ENCODE data around the gene MID2.

DNA sequence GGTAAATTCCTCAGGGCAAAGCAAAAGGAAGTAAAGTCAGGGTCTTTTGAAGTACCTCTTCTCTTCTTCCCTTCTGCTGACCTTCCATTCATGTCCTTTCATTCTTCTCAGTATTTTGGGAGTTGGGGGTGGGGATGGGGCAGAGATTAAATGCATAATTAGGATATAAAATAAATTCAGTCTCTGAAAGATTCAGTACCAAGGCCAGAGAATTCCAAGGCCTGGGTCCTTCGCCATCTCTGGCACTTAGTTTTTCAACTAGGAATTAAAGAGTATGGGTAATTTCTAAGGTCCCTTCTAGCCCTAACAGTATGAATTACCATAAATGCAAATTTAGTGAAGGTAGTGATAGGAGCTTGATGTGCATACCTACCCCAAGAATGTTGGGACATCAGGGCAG, 108.6 kb downstream of the MID2 start:
- TF ChIP-seq, protein P1, sequence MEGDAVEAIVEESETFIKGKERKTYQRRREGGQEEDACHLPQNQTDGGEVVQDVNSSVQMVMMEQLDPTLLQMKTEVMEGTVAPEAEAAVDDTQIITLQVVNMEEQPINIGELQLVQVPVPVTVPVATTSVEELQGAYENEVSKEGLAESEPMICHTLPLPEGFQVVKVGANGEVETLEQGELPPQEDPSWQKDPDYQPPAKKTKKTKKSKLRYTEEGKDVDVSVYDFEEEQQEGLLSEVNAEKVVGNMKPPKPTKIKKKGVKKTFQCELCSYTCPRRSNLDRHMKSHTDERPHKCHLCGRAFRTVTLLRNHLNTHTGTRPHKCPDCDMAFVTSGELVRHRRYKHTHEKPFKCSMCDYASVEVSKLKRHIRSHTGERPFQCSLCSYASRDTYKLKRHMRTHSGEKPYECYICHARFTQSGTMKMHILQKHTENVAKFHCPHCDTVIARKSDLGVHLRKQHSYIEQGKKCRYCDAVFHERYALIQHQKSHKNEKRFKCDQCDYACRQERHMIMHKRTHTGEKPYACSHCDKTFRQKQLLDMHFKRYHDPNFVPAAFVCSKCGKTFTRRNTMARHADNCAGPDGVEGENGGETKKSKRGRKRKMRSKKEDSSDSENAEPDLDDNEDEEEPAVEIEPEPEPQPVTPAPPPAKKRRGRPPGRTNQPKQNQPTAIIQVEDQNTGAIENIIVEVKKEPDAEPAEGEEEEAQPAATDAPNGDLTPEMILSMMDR (conservative IDR thresholded peaks at IDR 0.05; ENCODE audit: low read depth, low read length): no peak
- TF ChIP-seq EZH2 (IDR thresholded peaks at IDR 0.05; ENCODE audit: borderline replicate concordance, low read depth, low read length, poor library complexity, severe bottlenecking): no peak
